ENCODE data around the gene PLPP6.

DNA sequence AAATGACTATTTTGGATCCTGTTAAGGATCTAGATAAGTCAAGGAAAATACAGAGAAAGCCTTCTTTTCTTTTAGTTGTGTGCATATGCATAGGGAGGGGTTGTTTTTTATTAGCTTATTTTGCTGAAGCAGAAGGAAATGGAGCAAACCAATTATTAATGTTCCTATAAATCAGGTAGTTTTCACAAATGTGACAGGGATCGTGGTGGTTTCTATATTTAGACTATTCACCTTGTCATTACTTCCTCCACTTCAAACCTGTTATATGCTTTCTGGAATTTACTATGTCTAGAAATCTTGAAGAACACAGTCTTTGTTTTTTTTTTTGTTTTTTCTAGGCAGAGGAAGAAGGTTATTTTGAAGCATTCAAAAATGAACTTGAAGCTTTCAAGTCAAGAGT lies 39.4 kb downstream of the PLPP6 start:
- TF ChIP-seq, protein P1, sequence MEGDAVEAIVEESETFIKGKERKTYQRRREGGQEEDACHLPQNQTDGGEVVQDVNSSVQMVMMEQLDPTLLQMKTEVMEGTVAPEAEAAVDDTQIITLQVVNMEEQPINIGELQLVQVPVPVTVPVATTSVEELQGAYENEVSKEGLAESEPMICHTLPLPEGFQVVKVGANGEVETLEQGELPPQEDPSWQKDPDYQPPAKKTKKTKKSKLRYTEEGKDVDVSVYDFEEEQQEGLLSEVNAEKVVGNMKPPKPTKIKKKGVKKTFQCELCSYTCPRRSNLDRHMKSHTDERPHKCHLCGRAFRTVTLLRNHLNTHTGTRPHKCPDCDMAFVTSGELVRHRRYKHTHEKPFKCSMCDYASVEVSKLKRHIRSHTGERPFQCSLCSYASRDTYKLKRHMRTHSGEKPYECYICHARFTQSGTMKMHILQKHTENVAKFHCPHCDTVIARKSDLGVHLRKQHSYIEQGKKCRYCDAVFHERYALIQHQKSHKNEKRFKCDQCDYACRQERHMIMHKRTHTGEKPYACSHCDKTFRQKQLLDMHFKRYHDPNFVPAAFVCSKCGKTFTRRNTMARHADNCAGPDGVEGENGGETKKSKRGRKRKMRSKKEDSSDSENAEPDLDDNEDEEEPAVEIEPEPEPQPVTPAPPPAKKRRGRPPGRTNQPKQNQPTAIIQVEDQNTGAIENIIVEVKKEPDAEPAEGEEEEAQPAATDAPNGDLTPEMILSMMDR (IDR thresholded peaks at IDR 0.05): no peak
- TF ChIP-seq POLR2A (IDR thresholded peaks at IDR 0.05) (no peak), POLR2AphosphoS5 (IDR thresholded peaks at IDR 0.05) (no peak), EP300 (IDR thresholded peaks at IDR 0.05; ENCODE audit: low read depth) (no peak)
